DND-41 (cell line): ENCODE measurements around the gene ACSL5.

Experiments used
- ATAC-seq: fragments of 200-7000 bp; cut with Tn5 transposase; 3 replicates; pipeline ENCODE4 v1.9.1; 2021; ENCODE audit warnings: low read depth; ENCODE audit not compliant: insufficient read depth
- DNase-seq: peaks from one replicate; pipeline ENCODE4 v3.0.0-alpha.2; 2020
- H2AFZ ChIP-seq: 2 replicates; pipeline ENCODE4 v1.6.0; 2012; ENCODE audit warnings: low read depth, low read length
- H3K27ac ChIP-seq: 2 replicates; pipeline ENCODE4 v1.5.1; 2012; ENCODE audit warnings: low read length, inconsistent platforms
- H3K27me3 ChIP-seq: fragments of 200-600 bp; sonication (generic); 2 replicates; pipeline ENCODE4 v1.6.0; 2012; ENCODE audit warnings: low read length, mild to moderate bottlenecking, inconsistent platforms; ENCODE audit not compliant: insufficient read depth, poor library complexity
- H3K36me3 ChIP-seq: 2 replicates; pipeline ENCODE4 v1.5.1; 2012; ENCODE audit warnings: low read length, inconsistent platforms; ENCODE audit not compliant: insufficient read depth
- H3K4me1 ChIP-seq: 2 replicates; pipeline ENCODE4 v1.5.1; 2012; ENCODE audit warnings: mild to moderate bottlenecking, low read length; ENCODE audit not compliant: insufficient read depth
- H3K4me2 ChIP-seq: 2 replicates; pipeline ENCODE4 v1.6.0; 2012; ENCODE audit warnings: mild to moderate bottlenecking, moderate library complexity, low read length, inconsistent platforms; ENCODE audit not compliant: insufficient read depth
- H3K4me3 ChIP-seq, 2 experiments: fragments of 200-600 bp in 1 of 2; shearing (Covaris generic) in 1 of 2; 2 replicates each; pipeline ENCODE4 v1.5.1; 2012 to 2016; ENCODE audit warnings: inconsistent platforms in 2 of 2, low read length in 2 of 2, mild to moderate bottlenecking in 2 of 2, low read depth in 1 of 2, moderate library complexity in 1 of 2
- H3K79me2 ChIP-seq: 2 replicates; pipeline ENCODE4 v1.6.0; 2012; ENCODE audit warnings: low read length, inconsistent platforms; ENCODE audit not compliant: insufficient read depth
- H3K9ac ChIP-seq: 2 replicates; pipeline ENCODE4 v1.6.0; 2012; ENCODE audit warnings: low read depth, mild to moderate bottlenecking, inconsistent platforms, low read length, moderate library complexity
- H3K9me3 ChIP-seq: 2 replicates; pipeline ENCODE4 v1.5.1; 2012; ENCODE audit warnings: low read length, moderate library complexity, mild to moderate bottlenecking, inconsistent platforms; ENCODE audit not compliant: insufficient read depth, severe bottlenecking
- H4K20me1 ChIP-seq: 2 replicates; pipeline ENCODE4 v1.6.0; 2012; ENCODE audit warnings: low read length; ENCODE audit not compliant: insufficient read depth
- EZH2 ChIP-seq: IDR thresholded peaks from 3 replicates; pipeline ENCODE4 v1.6.1; 2012; ENCODE audit warnings: borderline replicate concordance, low read depth, mild to moderate bottlenecking, moderate library complexity, low read length, inconsistent platforms; ENCODE audit not compliant: severe bottlenecking
- TF ChIP-seq, protein P1 (sequence below): IDR thresholded peaks from 2 replicates; pipeline ENCODE4 v1.5.1; 2012; ENCODE audit warnings: borderline replicate concordance, low read length, moderate library complexity, mild to moderate bottlenecking; ENCODE audit not compliant: poor library complexity, severe bottlenecking; ENCODE audit errors: extremely low read depth

The ACSL5 gene

DNA sequence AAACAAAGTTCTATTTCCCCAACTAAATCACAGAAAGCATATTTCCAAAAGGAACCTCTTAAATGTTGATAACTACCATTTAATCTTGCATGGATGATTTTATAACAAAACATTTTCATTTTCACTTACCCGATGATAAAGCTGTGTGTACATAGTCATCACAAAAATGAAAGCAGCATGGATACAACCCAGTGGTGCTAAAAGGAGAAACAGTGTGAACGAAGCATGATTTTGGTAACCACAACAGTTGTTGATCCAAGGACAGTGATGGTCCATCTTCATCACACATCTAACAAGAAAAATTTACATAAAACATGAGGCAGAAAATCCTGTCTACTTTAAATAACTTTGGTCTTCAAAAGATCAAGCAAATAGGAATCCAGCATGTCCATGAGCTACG lies 68.1 kb downstream of the ACSL5 start:
- Histone ChIP-seq H3K9me3 (no peaks in the 10 kb centered on the region), H3K36me3 (peaks cover 78% of the 10 kb centered on the region)

DNA sequence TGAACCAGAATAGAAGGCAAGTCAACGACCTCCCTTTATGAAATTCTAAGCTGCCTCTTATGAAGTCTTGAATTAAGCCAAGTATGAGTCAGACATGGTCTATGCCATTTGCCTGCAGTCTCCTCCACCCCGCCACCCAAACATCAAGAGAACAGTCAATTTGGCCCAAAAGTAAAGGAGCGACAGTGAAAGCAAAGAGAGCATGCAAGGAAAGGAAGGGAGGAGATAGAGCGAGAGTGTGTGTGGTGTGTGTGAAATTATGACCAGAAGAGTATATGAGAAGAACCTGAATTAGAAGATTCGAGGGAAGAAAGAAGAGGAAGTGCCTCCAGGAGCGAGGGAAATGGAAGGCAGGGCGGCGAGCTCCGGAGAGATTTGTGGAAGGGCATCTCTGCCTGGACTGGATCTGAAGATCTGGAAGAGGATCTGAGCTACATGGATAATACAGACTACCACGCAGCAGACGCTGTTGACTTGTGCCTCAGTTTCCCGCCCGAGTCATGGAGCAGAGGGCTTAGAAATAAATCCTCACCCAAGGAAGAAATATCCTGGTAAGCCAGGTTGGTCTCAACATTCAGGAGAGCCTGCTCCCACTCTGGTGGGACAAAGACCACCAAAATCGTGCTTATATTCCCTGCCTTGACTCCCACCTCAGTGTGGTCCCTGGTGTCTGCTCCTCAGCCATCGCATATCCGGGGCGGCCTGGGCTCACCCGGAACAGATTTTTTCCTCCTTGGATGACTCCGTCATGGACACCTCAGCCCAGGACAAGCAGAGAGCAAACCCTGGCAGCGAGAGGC lies 72.3 kb downstream of the ACSL5 start:
- DNase-seq (peak; percentile 8), ATAC-seq (peak; percentile 76)
- peaks cover 45% of the 10 kb centered on the region for H3K36me3 ChIP-seq
- peak overlapping the region; percentile 91 for H3K4me2 ChIP-seq
- H3K79me2 ChIP-seq = peaks cover 72% of the 10 kb centered on the region
- no peaks in the 10 kb centered on the region for H3K27me3 ChIP-seq
- H3K9me3 ChIP-seq = no peaks in the 10 kb centered on the region
- peak overlapping the region; percentile 73 for H2AFZ ChIP-seq
- H3K4me3 ChIP-seq = peak overlapping the region; percentile 49 to 76
- H4K20me1 ChIP-seq = peaks cover 4% of the 10 kb centered on the region
- peaks cover 37% of the 10 kb centered on the region for H3K4me1 ChIP-seq
- H3K27ac ChIP-seq = peak overlapping the region; percentile 96
- H3K9ac ChIP-seq = peak overlapping the region; percentile 69
- TF ChIP-seq EZH2 = no peak
- TF ChIP-seq, protein P1, sequence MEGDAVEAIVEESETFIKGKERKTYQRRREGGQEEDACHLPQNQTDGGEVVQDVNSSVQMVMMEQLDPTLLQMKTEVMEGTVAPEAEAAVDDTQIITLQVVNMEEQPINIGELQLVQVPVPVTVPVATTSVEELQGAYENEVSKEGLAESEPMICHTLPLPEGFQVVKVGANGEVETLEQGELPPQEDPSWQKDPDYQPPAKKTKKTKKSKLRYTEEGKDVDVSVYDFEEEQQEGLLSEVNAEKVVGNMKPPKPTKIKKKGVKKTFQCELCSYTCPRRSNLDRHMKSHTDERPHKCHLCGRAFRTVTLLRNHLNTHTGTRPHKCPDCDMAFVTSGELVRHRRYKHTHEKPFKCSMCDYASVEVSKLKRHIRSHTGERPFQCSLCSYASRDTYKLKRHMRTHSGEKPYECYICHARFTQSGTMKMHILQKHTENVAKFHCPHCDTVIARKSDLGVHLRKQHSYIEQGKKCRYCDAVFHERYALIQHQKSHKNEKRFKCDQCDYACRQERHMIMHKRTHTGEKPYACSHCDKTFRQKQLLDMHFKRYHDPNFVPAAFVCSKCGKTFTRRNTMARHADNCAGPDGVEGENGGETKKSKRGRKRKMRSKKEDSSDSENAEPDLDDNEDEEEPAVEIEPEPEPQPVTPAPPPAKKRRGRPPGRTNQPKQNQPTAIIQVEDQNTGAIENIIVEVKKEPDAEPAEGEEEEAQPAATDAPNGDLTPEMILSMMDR = no peak

More for the DNA sequence above, 68.1 kb downstream of the ACSL5 start:
- Histone ChIP-seq H3K9ac (no peak overlapping the region), H3K4me3 (no peak overlapping the region), H3K4me2 (no peak overlapping the region), H4K20me1 (no peaks in the 10 kb centered on the region; the same call in 1 of the 2 replicates), H3K4me1 (peaks cover 20% of the 10 kb centered on the region), H2AFZ (no peak overlapping the region), H3K27me3 (no peaks in the 10 kb centered on the region), H3K79me2 (peaks cover 31% of the 10 kb centered on the region), H3K27ac (no peak overlapping the region)
- ATAC-seq (no peak), DNase-seq (no peak)
- TF ChIP-seq EZH2 = no peak

DNA sequence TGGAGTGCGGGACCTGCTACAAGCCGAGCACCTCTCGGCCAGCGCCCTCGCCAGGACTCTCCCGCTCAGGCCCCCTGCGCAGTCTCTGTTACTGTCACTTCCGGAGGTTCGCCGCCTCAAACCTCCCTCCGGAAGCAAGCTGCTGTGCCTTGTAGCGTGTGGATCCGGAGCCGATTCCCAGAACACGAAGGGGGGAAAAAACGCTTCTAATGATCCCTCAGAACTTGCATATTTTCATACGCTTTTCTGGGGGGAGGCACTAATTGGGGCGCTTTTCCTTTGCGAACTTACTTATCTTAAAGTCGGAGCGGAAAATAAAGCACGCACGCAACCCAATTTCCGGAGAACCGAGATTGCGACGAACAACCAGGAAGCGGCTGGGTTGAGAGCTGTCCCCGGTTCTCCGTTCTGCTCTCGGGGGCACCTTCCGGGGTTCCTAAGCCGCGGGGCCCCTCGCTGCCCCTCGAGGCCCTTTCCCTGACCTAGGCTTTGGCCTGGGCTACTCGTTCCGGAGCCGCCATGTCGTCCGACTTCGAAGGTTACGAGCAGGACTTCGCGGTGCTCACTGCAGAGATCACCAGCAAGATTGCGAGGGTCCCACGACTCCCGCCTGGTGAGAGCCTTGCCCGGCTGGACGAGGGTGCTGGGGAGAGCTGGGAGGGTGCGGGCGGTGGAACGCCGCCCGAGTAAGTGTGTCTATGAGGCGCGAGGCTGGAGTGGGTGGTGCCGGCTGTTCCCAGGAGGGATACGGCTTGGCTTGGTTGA lies 73.1 kb downstream of the ACSL5 start, which contains the start of the genes VTI1A and ZDHHC6:
Gene VTI1A, plus strand, starts transcription at position 361 of the 765 bp plus-strand sequence. Its CDS starts 159 bp downstream, at position 520.
Gene ZDHHC6, minus strand, starts transcription at position 60 of the 765 bp plus-strand sequence. CDS start 1,478 bp downstream, outside the sequence.
- ATAC-seq (peak; percentile 90), DNase-seq (peak; percentile 82)
- H3K4me1 ChIP-seq = peaks cover 38% of the 10 kb centered on the region
- H3K27me3 ChIP-seq = no peaks in the 10 kb centered on the region
- peaks cover 7% of the 10 kb centered on the region for H4K20me1 ChIP-seq
- peak within 1 kb of the TSS; percentile 69 for H3K9ac ChIP-seq
- TF ChIP-seq, protein P1 = peak; percentile 40
- no peak for TF ChIP-seq EZH2
- peak within 1 kb of the TSS; percentile 49 to 76 for H3K4me3 ChIP-seq
- no peaks in the 10 kb centered on the region for H3K9me3 ChIP-seq
- peak within 1 kb of the TSS; percentile 96 for H3K27ac ChIP-seq
- H3K4me2 ChIP-seq = peak within 1 kb of the TSS; percentile 91
- peak within 1 kb of the TSS; percentile 73 for H2AFZ ChIP-seq
- peaks cover 39% of the 10 kb centered on the region for H3K36me3 ChIP-seq
- H3K79me2 ChIP-seq = peaks cover 75% of the 10 kb centered on the region
